ENCODE measurements around the gene HAO1.
"Not testable (repeated sequence)": the region's sequence is repeated elsewhere in the genome, so short reads cannot be mapped to it uniquely, and the experiment has no call there.

DNA sequence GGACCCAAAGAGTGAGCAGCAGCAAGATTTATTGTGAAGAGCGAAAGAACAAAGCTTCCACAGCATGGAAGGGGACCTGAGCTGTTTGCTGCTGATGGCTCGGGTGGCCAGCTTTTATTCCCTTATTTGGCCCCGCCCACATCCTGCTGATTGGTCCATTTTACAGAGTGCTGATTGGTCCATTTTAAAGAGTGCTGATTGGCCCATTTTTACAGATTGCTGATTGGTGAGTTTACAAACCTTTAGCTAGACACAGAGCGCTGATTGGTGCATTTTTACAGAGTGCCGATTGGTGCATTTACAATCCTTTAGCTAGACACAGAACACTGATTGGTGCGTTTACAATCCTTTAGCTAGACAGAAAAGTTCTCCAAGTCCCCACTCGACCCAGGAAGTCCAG is 105.8 kb downstream of the HAO1 start:
- TF ChIP-seq, protein P1, sequence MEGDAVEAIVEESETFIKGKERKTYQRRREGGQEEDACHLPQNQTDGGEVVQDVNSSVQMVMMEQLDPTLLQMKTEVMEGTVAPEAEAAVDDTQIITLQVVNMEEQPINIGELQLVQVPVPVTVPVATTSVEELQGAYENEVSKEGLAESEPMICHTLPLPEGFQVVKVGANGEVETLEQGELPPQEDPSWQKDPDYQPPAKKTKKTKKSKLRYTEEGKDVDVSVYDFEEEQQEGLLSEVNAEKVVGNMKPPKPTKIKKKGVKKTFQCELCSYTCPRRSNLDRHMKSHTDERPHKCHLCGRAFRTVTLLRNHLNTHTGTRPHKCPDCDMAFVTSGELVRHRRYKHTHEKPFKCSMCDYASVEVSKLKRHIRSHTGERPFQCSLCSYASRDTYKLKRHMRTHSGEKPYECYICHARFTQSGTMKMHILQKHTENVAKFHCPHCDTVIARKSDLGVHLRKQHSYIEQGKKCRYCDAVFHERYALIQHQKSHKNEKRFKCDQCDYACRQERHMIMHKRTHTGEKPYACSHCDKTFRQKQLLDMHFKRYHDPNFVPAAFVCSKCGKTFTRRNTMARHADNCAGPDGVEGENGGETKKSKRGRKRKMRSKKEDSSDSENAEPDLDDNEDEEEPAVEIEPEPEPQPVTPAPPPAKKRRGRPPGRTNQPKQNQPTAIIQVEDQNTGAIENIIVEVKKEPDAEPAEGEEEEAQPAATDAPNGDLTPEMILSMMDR (IDR thresholded peaks at IDR 0.05): not testable (repeated sequence)
- not testable (repeated sequence) for TF ChIP-seq POLR2A (IDR thresholded peaks at IDR 0.05)

All from adrenal gland (tissue), 5 donors.